ENCODE measurements around the gene TRIM9.

TRIM9 gene

DNA sequence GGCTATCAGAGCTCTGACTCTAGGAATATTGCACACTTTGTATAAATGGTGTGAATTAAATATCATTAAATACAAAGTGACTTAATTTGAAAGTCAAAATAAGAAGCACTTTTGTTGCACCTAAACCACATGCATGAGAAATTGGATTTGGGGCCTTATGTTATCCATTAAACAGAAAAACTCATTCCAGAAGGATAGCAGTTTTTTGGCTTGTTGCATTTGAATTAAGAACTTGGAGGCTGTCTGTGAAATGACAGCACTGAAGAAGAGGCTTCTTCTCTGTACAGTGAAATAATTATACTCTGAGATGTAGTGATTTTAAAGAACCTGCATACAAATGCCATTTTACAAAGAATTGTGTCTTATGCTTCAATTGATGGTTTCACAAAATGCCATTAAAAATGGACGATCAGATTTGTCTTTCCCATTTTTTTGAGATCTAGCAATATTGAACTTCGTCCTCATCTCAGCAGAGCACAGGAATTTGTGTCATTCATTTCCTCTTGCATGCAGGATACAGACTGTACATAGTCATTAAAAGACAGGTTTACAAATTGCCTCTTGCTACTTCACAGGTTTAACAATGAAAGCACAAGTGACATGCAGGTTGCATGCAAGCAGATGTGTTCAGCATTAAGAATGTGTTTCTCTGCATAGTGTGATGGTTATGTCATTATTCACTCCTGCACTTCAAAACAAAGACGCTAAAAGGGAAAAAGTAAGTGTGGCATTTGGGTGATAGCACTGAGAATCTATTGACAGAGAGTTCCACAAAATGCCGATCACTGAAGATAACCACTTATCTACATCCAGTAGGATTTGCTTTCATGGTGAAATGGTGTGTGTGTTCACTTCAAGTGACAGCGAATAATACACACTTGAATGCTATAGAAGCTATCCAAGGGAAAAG, 114.7 kb downstream of the TRIM9 start:
- H3K9me3 ChIP-seq (ENCODE audit: insufficient read depth, low read length), result no peaks in the 10 kb centered on the region
- no peak for TF ChIP-seq EZH2phosphoT487 (IDR thresholded peaks at IDR 0.05; ENCODE audit: low read depth)
- TF ChIP-seq, protein P1, sequence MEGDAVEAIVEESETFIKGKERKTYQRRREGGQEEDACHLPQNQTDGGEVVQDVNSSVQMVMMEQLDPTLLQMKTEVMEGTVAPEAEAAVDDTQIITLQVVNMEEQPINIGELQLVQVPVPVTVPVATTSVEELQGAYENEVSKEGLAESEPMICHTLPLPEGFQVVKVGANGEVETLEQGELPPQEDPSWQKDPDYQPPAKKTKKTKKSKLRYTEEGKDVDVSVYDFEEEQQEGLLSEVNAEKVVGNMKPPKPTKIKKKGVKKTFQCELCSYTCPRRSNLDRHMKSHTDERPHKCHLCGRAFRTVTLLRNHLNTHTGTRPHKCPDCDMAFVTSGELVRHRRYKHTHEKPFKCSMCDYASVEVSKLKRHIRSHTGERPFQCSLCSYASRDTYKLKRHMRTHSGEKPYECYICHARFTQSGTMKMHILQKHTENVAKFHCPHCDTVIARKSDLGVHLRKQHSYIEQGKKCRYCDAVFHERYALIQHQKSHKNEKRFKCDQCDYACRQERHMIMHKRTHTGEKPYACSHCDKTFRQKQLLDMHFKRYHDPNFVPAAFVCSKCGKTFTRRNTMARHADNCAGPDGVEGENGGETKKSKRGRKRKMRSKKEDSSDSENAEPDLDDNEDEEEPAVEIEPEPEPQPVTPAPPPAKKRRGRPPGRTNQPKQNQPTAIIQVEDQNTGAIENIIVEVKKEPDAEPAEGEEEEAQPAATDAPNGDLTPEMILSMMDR (IDR thresholded peaks at IDR 0.05; ENCODE audit: low read depth, low read length), result no peak
- peaks cover 30% of the 10 kb centered on the region for H3K4me1 ChIP-seq (ENCODE audit: low read length)
- H3K27me3 ChIP-seq (ENCODE audit: low read depth, low read length), result no peaks in the 10 kb centered on the region
- H3K4me2 ChIP-seq (ENCODE audit: low read length), result no peak overlapping the region
- H3K4me3 ChIP-seq (ENCODE audit: low read length), result no peak overlapping the region
- H3K79me2 ChIP-seq (ENCODE audit: low read length), result no peaks in the 10 kb centered on the region
- H3K9ac ChIP-seq (ENCODE audit: low read length), result no peak overlapping the region
- no peak overlapping the region for H3K27ac ChIP-seq (ENCODE audit: low read length)
- no peaks in the 10 kb centered on the region for H3K36me3 ChIP-seq (replicated peaks; ENCODE audit: low read depth, low read length)
- no peak overlapping the region for H2AFZ ChIP-seq (ENCODE audit: low read depth, low read length)
- no peaks in the 10 kb centered on the region for H4K20me1 ChIP-seq (ENCODE audit: insufficient read depth, low read length)

DNA sequence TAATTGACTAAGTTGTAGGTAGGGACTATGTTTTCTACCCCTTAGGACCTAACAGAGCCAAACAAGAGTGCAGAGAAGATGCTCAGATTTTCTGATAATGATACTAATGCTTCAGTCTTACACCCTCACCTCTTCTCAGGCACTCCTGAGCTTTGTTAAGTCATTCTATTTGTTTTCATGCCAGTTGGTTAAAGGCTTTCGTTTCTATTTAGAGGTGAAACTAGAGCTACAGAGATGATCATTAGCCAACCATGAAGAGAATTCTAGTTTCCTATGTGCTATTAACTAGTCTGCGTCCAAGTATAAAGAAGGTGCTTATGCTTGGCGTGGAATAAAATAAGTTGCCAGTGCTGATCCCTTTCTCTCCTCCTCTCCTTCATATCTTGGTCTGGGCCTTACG, 116.0 kb downstream of the TRIM9 start:
- H2AFZ ChIP-seq (ENCODE audit: low read depth, low read length), result no peak overlapping the region
- no peak overlapping the region for H3K9ac ChIP-seq (ENCODE audit: low read length)

DNA sequence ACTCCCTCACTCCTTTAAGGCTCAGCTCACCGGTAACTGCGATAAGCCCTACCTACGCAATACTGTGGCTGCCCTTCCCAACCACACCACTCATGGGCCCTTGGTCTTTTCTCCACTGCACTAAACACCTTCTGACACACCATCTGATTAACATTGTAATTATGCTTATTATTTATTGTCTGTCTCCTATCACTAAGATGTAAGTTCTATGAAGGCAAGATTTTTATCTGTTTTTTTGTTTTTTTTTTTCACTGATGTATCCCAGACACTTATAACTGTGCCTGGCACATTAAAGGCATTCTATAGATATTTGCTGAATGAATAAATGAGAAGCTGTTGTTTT, 116.4 kb downstream of the TRIM9 start:
- TF ChIP-seq, protein P1 (IDR thresholded peaks at IDR 0.05; ENCODE audit: low read depth, low read length), result no peak
- no peak for TF ChIP-seq EZH2phosphoT487 (IDR thresholded peaks at IDR 0.05; ENCODE audit: low read depth)
- Histone ChIP-seq H3K4me2 (ENCODE audit: low read length) (peak overlapping the region; percentile 73), H3K36me3 (replicated peaks; ENCODE audit: low read depth, low read length) (no peaks in the 10 kb centered on the region), H2AFZ (ENCODE audit: low read depth, low read length) (no peak overlapping the region), H3K9ac (ENCODE audit: low read length) (no peak overlapping the region), H3K9me3 (ENCODE audit: insufficient read depth, low read length) (no peaks in the 10 kb centered on the region), H3K79me2 (ENCODE audit: low read length) (no peaks in the 10 kb centered on the region), H3K27ac (ENCODE audit: low read length) (peak overlapping the region; percentile 20; the same call in 1 of the 2 replicates), H4K20me1 (ENCODE audit: insufficient read depth, low read length) (no peaks in the 10 kb centered on the region), H3K4me1 (ENCODE audit: low read length) (peaks cover 30% of the 10 kb centered on the region), H3K4me3 (ENCODE audit: low read length) (peak overlapping the region; percentile 45; the same call in 1 of the 2 replicates), H3K27me3 (ENCODE audit: low read depth, low read length) (no peaks in the 10 kb centered on the region)

More for the DNA sequence above, 116.0 kb downstream of the TRIM9 start:
- peaks cover 30% of the 10 kb centered on the region for H3K4me1 ChIP-seq (ENCODE audit: low read length)
- H3K36me3 ChIP-seq (replicated peaks; ENCODE audit: low read depth, low read length), result no peaks in the 10 kb centered on the region
- no peaks in the 10 kb centered on the region for H3K79me2 ChIP-seq (ENCODE audit: low read length)
- peak overlapping the region; percentile 45; the same call in 1 of the 2 replicates for H3K4me3 ChIP-seq (ENCODE audit: low read length)
- no peaks in the 10 kb centered on the region for H4K20me1 ChIP-seq (ENCODE audit: insufficient read depth, low read length)
- H3K27me3 ChIP-seq (ENCODE audit: low read depth, low read length), result no peaks in the 10 kb centered on the region
- no peak for TF ChIP-seq EZH2phosphoT487 (IDR thresholded peaks at IDR 0.05; ENCODE audit: low read depth)
- TF ChIP-seq, protein P1 (IDR thresholded peaks at IDR 0.05; ENCODE audit: low read depth, low read length), result no peak
- H3K27ac ChIP-seq (ENCODE audit: low read length), result no peak overlapping the region
- peak overlapping the region; percentile 73 for H3K4me2 ChIP-seq (ENCODE audit: low read length)
- no peaks in the 10 kb centered on the region for H3K9me3 ChIP-seq (ENCODE audit: insufficient read depth, low read length)

DNA sequence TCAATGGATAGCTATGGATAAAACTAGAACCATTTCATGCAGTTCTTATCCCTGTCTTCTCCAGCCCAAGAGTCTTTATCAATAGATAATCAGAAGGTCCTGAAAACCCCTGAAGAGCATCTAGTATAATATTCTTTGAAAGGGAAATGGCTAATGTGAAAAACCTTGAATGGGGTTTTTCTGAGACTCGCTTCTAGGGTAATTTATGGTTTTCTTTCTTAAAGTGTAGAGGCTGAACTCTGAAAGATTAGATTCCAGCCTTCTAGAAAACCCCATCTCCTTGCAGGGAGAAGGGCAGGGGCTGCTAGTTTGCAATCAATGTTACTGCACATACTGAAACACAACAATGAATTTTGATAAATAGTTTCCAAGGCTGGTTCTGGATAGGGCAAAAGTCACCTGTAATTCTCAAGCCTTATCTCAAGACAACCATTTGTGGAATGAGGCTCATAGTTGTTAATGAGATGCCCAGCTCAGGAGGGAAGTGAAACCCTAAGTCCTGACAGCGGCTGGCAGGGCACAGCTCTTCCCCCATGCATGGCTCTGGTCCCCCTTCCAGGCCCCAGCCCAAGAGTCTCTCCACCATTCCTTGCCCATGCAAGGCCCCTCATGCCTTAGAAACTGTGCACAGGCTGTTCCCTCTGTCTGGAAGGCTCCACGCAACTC, 116.9 kb downstream of the TRIM9 start:
- Histone ChIP-seq H4K20me1 (ENCODE audit: insufficient read depth, low read length) (no peaks in the 10 kb centered on the region), H2AFZ (ENCODE audit: low read depth, low read length) (no peak overlapping the region), H3K9me3 (ENCODE audit: insufficient read depth, low read length) (no peaks in the 10 kb centered on the region), H3K4me1 (ENCODE audit: low read length) (peaks cover 30% of the 10 kb centered on the region), H3K4me3 (ENCODE audit: low read length) (peak overlapping the region; percentile 45), H3K4me2 (ENCODE audit: low read length) (peak overlapping the region; percentile 73), H3K36me3 (replicated peaks; ENCODE audit: low read depth, low read length) (no peaks in the 10 kb centered on the region), H3K27ac (ENCODE audit: low read length) (peak overlapping the region; percentile 43), H3K27me3 (ENCODE audit: low read depth, low read length) (no peaks in the 10 kb centered on the region), H3K9ac (ENCODE audit: low read length) (no peak overlapping the region), H3K79me2 (ENCODE audit: low read length) (no peaks in the 10 kb centered on the region)
- no peak for TF ChIP-seq EZH2phosphoT487 (IDR thresholded peaks at IDR 0.05; ENCODE audit: low read depth)
- TF ChIP-seq, protein P1 (IDR thresholded peaks at IDR 0.05; ENCODE audit: low read depth, low read length), result no peak

Data from OCI-LY3 (cell line).